PFSK-1 (cell line): ENCODE measurements around the gene PIP4P1.

Experiments
- FOXP2 ChIP-seq: optimal IDR thresholded peaks from 2 replicates; pipeline ENCODE3; 2011; ENCODE audit warnings: borderline replicate concordance, control low read depth, inconsistent platforms; ENCODE audit not compliant: insufficient read depth; ENCODE audit errors: extremely low read length, extremely low read depth
- POLR2AphosphoS5 ChIP-seq: IDR thresholded peaks from 2 replicates; pipeline ENCODE4 v1.6.1; 2012; ENCODE audit warnings: low read depth, mild to moderate bottlenecking, control low read depth, low read length, moderate library complexity
- SIN3A ChIP-seq: IDR thresholded peaks from 2 replicates; pipeline ENCODE4 v1.6.1; 2012; ENCODE audit warnings: mild to moderate bottlenecking, low read length, moderate library complexity, borderline replicate concordance; ENCODE audit not compliant: insufficient read depth
- TAF1 ChIP-seq: IDR thresholded peaks from 2 replicates; pipeline ENCODE4 v1.6.1; 2012; ENCODE audit warnings: low read length, control low read depth, borderline replicate concordance; ENCODE audit not compliant: insufficient read depth
- TF ChIP-seq, protein P1 (sequence below), 2 experiments: IDR thresholded peaks; 2 replicates each; pipeline versions ENCODE4 v1.6.1 to v1.8.0; 2011 to 2012; ENCODE audit warnings: low read depth in 2 of 2, low read length in 2 of 2, control low read depth in 1 of 2, inconsistent platforms in 1 of 2, mild to moderate bottlenecking in 1 of 2, moderate library complexity in 1 of 2; ENCODE audit not compliant: insufficient read depth in 1 of 2

Gene PIP4P1

DNA sequence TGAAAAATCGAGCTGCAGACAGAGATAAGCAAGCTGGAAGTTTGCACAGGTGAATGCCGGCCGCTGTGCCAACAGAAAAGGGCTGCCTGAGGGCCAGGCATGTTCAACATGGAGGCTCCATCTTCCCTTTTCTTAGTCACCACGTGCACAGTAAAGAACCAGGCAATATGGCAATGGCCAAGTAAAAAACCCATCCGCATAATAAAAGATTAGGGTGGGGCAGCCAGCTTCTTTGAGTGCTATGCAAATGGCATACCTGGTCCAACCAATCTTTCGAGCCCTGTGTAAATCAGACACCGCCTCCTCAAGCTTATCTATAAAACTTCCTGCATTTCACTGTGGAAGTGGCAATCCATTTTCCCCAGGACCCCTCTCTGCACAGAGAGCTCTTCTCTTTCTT is 24.7 kb upstream of the PIP4P1 start:
- TF ChIP-seq SIN3A, result no peak
- TF ChIP-seq, protein P1, sequence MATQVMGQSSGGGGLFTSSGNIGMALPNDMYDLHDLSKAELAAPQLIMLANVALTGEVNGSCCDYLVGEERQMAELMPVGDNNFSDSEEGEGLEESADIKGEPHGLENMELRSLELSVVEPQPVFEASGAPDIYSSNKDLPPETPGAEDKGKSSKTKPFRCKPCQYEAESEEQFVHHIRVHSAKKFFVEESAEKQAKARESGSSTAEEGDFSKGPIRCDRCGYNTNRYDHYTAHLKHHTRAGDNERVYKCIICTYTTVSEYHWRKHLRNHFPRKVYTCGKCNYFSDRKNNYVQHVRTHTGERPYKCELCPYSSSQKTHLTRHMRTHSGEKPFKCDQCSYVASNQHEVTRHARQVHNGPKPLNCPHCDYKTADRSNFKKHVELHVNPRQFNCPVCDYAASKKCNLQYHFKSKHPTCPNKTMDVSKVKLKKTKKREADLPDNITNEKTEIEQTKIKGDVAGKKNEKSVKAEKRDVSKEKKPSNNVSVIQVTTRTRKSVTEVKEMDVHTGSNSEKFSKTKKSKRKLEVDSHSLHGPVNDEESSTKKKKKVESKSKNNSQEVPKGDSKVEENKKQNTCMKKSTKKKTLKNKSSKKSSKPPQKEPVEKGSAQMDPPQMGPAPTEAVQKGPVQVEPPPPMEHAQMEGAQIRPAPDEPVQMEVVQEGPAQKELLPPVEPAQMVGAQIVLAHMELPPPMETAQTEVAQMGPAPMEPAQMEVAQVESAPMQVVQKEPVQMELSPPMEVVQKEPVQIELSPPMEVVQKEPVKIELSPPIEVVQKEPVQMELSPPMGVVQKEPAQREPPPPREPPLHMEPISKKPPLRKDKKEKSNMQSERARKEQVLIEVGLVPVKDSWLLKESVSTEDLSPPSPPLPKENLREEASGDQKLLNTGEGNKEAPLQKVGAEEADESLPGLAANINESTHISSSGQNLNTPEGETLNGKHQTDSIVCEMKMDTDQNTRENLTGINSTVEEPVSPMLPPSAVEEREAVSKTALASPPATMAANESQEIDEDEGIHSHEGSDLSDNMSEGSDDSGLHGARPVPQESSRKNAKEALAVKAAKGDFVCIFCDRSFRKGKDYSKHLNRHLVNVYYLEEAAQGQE (IDR thresholded peaks at IDR 0.05; ENCODE audit: insufficient read depth in 1 of 2, low read depth in 2 of 2, low read length in 2 of 2), result no peak
- TF ChIP-seq POLR2AphosphoS5, result no peak
- no peak for TF ChIP-seq TAF1
- TF ChIP-seq FOXP2, result no peak

DNA sequence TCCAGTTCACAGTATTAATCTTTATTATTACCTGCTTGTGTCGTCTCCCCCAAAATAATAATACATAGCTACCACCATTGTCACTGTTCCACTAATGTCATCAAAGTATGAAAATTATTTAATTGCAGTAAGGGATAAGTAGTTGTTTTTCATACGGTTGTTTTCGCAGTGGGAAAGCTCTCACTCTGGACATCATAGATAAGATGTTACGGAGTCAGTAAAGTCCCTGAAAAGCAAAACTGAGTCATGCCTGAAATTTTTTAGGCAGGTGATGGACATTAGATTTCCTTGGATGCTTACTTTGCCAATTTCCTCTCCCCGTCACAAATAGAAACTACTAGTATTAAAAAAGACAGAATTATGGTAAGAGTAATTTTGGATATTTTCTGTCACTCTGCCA is 21.1 kb upstream of the PIP4P1 start:
- TF ChIP-seq SIN3A, result no peak
- no peak for TF ChIP-seq FOXP2
- TF ChIP-seq, protein P1 (IDR thresholded peaks at IDR 0.05; ENCODE audit: insufficient read depth in 1 of 2, low read depth in 2 of 2, low read length in 2 of 2), result no peak
- no peak for TF ChIP-seq POLR2AphosphoS5
- TF ChIP-seq TAF1, result no peak

DNA sequence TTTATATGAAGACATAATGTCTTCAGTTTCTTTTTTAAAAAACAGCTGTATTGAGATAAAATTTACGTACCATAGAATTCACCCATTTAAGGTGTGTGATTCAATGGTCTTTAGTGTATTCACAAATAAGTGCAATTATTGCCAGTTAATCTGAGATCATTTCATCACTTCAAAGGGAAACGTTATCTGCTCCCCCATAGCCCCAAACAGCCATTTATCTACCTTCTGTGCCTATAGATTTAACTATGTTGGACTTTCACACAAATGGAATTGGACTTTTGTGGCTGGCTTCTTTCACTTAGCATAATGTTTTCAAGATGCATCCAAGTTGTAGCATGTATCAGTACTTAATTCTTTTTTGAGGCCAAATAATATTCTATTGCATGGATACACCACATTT is 17.7 kb upstream of the PIP4P1 start:
- no peak for TF ChIP-seq TAF1
- no peak for TF ChIP-seq SIN3A
- TF ChIP-seq, protein P1 (IDR thresholded peaks at IDR 0.05; ENCODE audit: insufficient read depth in 1 of 2, low read depth in 2 of 2, low read length in 2 of 2), result no peak
- no peak for TF ChIP-seq FOXP2

DNA sequence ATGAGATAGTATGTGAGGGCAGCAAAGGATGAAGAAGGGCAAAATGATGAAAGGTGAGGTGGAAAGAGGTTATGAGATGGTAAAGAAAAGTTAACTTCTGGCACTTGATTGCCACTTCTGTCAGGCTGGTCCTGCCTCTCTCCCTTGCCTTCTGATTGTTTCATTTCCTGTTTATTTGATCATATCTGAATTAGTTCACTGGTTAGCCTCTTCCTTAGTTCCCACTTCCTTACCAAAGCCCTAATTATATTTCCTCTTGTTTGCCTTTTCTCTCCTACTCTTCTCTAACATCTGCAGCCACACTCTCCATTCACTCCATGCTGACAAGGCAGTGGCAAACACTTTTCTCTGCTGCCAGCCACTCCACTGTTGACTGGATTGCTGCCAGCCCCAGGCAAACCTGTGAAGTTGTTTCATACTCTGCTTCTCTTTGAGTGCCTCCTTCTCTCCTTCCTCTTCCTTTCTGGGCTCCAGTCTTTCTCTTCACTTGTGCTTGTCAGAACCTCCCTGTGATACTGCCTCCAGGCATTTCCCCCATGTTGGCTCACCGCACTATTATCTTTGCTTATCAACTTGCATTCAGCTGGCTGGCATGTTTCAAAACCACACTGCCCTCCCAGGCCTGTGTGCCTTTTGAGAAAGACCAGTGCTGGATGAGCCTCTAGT is 16.1 kb upstream of the PIP4P1 start:
- no peak for TF ChIP-seq POLR2AphosphoS5
- no peak for TF ChIP-seq TAF1
- TF ChIP-seq FOXP2, result no peak
- TF ChIP-seq, protein P1 (IDR thresholded peaks at IDR 0.05; ENCODE audit: insufficient read depth in 1 of 2, low read depth in 2 of 2, low read length in 2 of 2), result no peak
- no peak for TF ChIP-seq SIN3A
